ENCODE data around the gene RD3L. TPM values are rescaled to one million over a fixed set of nuclear protein-coding genes. Genes with fewer than 3 reads are reported as not detected.

Gene RD3L
- total and polyA plus RNA-seq, 3 donors from 2014 or later, result not detected

DNA sequence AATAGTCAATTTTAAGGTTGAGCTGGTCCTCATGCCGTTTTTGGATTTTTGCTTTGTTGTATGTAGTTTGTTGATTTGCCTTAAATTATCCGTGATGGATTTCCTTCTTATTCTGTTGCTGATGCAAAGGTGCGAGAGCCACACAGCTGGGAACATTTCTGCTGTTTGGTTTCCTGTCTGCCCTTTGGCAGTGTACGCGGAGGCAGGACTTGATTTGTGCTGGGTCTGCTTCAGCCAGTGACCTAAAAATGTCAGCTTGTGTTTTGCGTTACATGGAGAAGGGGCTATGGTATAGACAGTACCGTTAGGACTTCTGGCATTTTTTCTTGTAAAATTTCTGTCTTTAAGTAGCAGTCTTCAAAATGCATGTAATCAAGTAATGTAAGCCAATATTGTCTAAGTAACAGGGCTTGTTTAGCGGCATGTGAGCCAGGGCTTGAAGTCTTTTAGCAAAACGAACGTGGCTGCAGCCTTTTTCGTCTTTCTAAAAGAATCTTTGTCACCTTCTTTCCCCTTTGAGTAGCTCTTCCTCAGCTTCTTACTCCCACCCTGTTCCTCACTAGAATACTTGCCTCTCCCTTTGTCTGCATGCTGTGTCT lies 18.2 kb upstream of the RD3L start:
- TF ChIP-seq, protein P1, sequence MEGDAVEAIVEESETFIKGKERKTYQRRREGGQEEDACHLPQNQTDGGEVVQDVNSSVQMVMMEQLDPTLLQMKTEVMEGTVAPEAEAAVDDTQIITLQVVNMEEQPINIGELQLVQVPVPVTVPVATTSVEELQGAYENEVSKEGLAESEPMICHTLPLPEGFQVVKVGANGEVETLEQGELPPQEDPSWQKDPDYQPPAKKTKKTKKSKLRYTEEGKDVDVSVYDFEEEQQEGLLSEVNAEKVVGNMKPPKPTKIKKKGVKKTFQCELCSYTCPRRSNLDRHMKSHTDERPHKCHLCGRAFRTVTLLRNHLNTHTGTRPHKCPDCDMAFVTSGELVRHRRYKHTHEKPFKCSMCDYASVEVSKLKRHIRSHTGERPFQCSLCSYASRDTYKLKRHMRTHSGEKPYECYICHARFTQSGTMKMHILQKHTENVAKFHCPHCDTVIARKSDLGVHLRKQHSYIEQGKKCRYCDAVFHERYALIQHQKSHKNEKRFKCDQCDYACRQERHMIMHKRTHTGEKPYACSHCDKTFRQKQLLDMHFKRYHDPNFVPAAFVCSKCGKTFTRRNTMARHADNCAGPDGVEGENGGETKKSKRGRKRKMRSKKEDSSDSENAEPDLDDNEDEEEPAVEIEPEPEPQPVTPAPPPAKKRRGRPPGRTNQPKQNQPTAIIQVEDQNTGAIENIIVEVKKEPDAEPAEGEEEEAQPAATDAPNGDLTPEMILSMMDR (IDR thresholded peaks at IDR 0.05), result no peak
- no peak for TF ChIP-seq POLR2A (IDR thresholded peaks at IDR 0.05)
- no peaks in the 10 kb centered on the region for H3K36me3 ChIP-seq (ENCODE audit: low read depth, missing control alignments)
- intact Hi-C loops (cut with DNase I; ENCODE audit: low total_unique reads), result no loop called here
- 65 to 78% methylated on average over 11 of the region's 11 CpGs for WGBS, 2 donors
- DNase-seq, result no peak
- no peaks in the 10 kb centered on the region for H3K27me3 ChIP-seq
- H3K9me3 ChIP-seq, result no peaks in the 10 kb centered on the region
- H3K27ac ChIP-seq, result no peak overlapping the region
- no peak overlapping the region for H3K4me3 ChIP-seq
- H3K4me1 ChIP-seq, result no peaks in the 10 kb centered on the region

DNA sequence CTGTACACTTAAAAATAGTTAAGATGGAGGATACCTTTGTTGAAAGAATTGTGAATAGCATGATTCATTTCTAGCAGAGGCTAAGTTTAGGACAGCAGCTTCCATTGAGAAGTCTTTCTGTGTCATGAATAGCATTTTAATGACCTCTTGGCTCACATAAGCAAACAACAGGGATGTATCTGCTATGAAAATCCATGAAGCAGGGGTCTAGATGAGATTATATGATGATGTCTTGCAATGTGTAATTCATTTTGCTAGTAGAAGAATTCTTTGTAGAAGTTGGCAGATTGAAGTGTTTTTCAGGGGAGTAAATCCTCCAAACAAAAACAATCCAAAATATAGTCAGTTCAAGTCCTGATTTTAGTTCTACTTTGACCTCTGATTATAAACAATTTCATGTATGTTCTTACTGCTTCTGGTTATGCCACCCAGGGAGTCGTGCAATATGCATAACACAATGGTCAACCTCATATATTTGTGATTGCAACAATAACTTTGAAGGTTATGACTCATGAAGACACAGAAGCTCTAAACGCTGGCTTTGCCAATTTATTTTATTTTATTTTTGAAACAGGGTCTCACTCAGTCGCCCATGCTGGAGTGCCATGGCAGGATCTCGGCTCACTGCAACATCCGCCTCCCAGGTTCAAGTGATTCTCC lies 6.9 kb upstream of the RD3L start:
- no peaks in the 10 kb centered on the region for H3K4me1 ChIP-seq
- 81 to 85% methylated on average over 5 of the region's 5 CpGs for WGBS, 2 donors
- H3K27me3 ChIP-seq, result no peaks in the 10 kb centered on the region
- no peak for DNase-seq
- intact Hi-C loops (cut with DNase I; ENCODE audit: low total_unique reads), result no loop called here
- no peaks in the 10 kb centered on the region for H3K36me3 ChIP-seq (ENCODE audit: low read depth, missing control alignments)
- no peak overlapping the region for H3K27ac ChIP-seq
- no peak for TF ChIP-seq POLR2A (IDR thresholded peaks at IDR 0.05)
- TF ChIP-seq, protein P1 (IDR thresholded peaks at IDR 0.05), result no peak
- no peak overlapping the region for H3K4me3 ChIP-seq
- no peaks in the 10 kb centered on the region for H3K9me3 ChIP-seq

DNA sequence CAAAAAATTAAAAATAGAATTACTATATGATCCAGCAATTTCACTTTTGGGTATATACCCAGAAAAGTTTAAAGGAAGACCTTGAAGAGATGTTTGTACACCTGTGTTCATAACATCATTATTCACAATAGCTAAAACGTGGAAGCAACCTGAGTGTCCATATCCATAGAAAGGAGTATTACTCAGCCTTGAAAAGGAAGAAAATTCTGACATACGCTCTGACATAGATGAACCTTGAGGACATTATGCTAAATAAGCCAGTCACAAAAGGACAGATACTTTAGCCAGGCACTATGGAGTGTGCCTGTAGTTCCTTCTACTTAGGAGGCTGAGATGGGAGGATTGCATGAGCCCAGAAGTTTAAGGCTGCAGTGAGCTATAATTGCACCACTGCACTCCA lies 6.1 kb upstream of the RD3L start:
- no peak overlapping the region for H3K4me3 ChIP-seq
- H3K9me3 ChIP-seq, result no peaks in the 10 kb centered on the region
- WGBS, 2 donors, result 79 to 88% methylated on average over 2 of the region's 2 CpGs
- no peak for DNase-seq
- H3K27me3 ChIP-seq, result no peaks in the 10 kb centered on the region
- TF ChIP-seq POLR2A (IDR thresholded peaks at IDR 0.05), result no peak
- TF ChIP-seq, protein P1 (IDR thresholded peaks at IDR 0.05), result no peak
- H3K4me1 ChIP-seq, result no peaks in the 10 kb centered on the region
- no peak overlapping the region for H3K27ac ChIP-seq
- H3K36me3 ChIP-seq (ENCODE audit: low read depth, missing control alignments), result no peaks in the 10 kb centered on the region
- intact Hi-C loops (cut with DNase I; ENCODE audit: low total_unique reads), result no loop called here

DNA sequence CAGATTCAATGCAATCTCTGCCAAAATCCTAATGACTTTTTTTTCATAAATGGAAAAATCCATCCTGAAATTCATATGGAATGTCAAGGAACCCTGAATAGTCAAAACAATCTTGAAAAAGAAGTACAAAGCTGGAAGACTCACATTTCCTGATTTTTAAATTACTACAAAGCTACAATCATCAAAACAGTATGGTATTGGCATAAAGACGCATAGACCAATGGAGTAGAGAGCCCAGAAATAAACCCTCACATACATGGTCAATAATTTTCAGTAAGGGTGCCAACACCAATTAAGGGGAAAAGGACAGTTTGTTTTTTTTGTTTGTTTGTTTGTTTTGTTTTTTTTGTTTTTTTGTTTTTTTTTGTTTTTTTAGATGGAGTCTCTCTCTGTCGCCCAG lies 4.6 kb upstream of the RD3L start:
- intact Hi-C loops (cut with DNase I; ENCODE audit: low total_unique reads), result no loop called here
- DNase-seq, result no peak
- H3K4me1 ChIP-seq, result no peaks in the 10 kb centered on the region
- no peak overlapping the region for H3K27ac ChIP-seq
- TF ChIP-seq POLR2A (IDR thresholded peaks at IDR 0.05), result no peak
- TF ChIP-seq, protein P1 (IDR thresholded peaks at IDR 0.05), result no peak
- no peaks in the 10 kb centered on the region for H3K27me3 ChIP-seq
- H3K36me3 ChIP-seq (ENCODE audit: low read depth, missing control alignments), result no peaks in the 10 kb centered on the region
- no peak overlapping the region for H3K4me3 ChIP-seq
- 93 to 98% methylated on average over 2 of the region's 2 CpGs for WGBS, 2 donors
- H3K9me3 ChIP-seq, result no peaks in the 10 kb centered on the region

DNA sequence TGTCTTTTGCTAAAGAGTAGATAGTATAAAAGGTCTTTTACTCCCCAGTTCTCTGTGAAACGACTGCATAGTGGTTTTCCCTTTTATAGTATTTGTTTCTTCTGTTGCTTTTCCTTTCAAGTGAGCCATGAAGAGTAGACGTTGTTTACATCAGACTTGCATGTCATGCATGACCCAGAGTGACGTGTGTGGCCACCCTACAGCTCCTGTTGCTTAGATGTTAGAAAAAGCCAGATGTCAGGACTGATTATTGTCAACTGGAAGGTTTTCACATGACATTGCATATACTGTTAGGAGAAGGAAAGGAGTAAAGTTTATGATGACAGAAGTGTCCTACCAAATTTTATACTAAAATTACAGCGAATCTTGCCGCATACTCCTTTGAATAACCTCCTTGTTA lies 1.3 kb upstream of the RD3L start:
- no peaks in the 10 kb centered on the region for H3K27me3 ChIP-seq
- H3K9me3 ChIP-seq, result no peaks in the 10 kb centered on the region
- TF ChIP-seq, protein P1 (IDR thresholded peaks at IDR 0.05), result no peak
- TF ChIP-seq POLR2A (IDR thresholded peaks at IDR 0.05), result no peak
- intact Hi-C loops (cut with DNase I; ENCODE audit: low total_unique reads), result no loop called here
- H3K36me3 ChIP-seq (ENCODE audit: low read depth, missing control alignments), result no peaks in the 10 kb centered on the region
- no peak for DNase-seq
- 53 to 69% methylated on average over 5 of the region's 5 CpGs for WGBS, 2 donors
- no peak overlapping the region for H3K27ac ChIP-seq
- no peaks in the 10 kb centered on the region for H3K4me1 ChIP-seq
- H3K4me3 ChIP-seq, result no peak overlapping the region

All from testis (tissue), 3 donors.